Activated T-helper 1 cell treated with anti-CD3 and anti-CD28 coated beads, Interleukin-12 subunit alpha, Interleukin-12 subunit beta, Interleukin-2, Interleukin-4 antibody, amounts not matched to agents 30 ng/mL and 10 ng/mL and 1 ng/mL, durations not matched to agents 14 hours and 24 hours and 36 hours (primary cell): ENCODE measurements around the gene RRP1B. TPM values are rescaled to one million over a fixed set of nuclear protein-coding genes. Genes with fewer than 3 reads are reported as not detected.
"Not testable (repeated sequence)": the region's sequence is repeated elsewhere in the genome, so short reads cannot be mapped to it uniquely, and the experiment has no call there.

Experiments used
- DNase-seq: peaks from one replicate; pipeline ENCODE4 v3.0.0; 2021; ENCODE audit warnings: low spot score
- H3K27ac Mint-ChIP-seq: one replicate; pipeline ENCODE4 v1.8.0; 2021; ENCODE audit warnings: mild to moderate bottlenecking, mixed read lengths
- H3K27me3 Mint-ChIP-seq: one replicate; pipeline ENCODE4 v1.8.0; 2022; ENCODE audit warnings: mild to moderate bottlenecking, moderate library complexity, mixed read lengths; ENCODE audit not compliant: insufficient read depth
- H3K36me3 Mint-ChIP-seq: one replicate; pipeline ENCODE4 v1.8.0; 2021; ENCODE audit warnings: low read depth, mixed read lengths
- H3K4me1 Mint-ChIP-seq: one replicate; pipeline ENCODE4 v1.8.0; 2021; ENCODE audit warnings: low read depth, mixed read lengths
- H3K4me3 Mint-ChIP-seq: one replicate; pipeline ENCODE4 v1.8.0; 2021; ENCODE audit warnings: mild to moderate bottlenecking, moderate library complexity, mixed read lengths
- H3K9me3 Mint-ChIP-seq: one replicate; pipeline ENCODE4 v1.8.0; 2021; ENCODE audit warnings: mixed read lengths
- intact Hi-C: fragments of 100-400 bp; cut with micrococcal nuclease; formaldehyde crosslinking; loops from one replicate; pipeline ENCODE4 v1.15.1; 2024
- total RNA-seq: library from RNA; stranded (reverse); gene quantifications from 2 replicates; pipeline ENCODE4 v1.2.3, GENCODE V29; 2022

The RRP1B gene
- total RNA-seq = 76.8 and 77.8 TPM in 2 replicates

GRCh38 chr21:43659136-43660000, at the start of gene RRP1B, which contains the start of gene HSF2BP:
RRP1B (plus strand) TSS chr21:43659560; CDS start chr21:43659665, 105 bp downstream.
HSF2BP (minus strand) TSS chr21:43659488; CDS start chr21:43658096, 1,392 bp downstream.
- no peaks in the 10 kb centered on the region for H3K9me3 Mint-ChIP-seq
- intact Hi-C loops = loop anchor here (1.0 to 5.0 kb wide), 3 partner anchors 13 to 687 kb away; partner anchors contain the start of genes PDXK and PKNOX1
- DNase-seq = peak; percentile 79
- peak within 1 kb of the TSS; percentile 92 for H3K27ac Mint-ChIP-seq
- H3K4me3 Mint-ChIP-seq = peak within 1 kb of the TSS; percentile 95
- H3K4me1 Mint-ChIP-seq = peaks cover 28% of the 10 kb centered on the region
- H3K27me3 Mint-ChIP-seq = peaks cover 2% of the 10 kb centered on the region
- peaks cover 25% of the 10 kb centered on the region for H3K36me3 Mint-ChIP-seq

- Mint-ChIP-seq H3K36me3 (no peaks in the 10 kb centered on the region), H3K4me1 (peaks cover 9% of the 10 kb centered on the region), H3K4me3 (no peak overlapping the region), H3K27ac (no peak overlapping the region), H3K9me3 (no peaks in the 10 kb centered on the region), H3K27me3 (peaks cover 7% of the 10 kb centered on the region)
- intact Hi-C loops = loop anchor here (2.0 kb wide), 1 partner anchor 35 kb away; no protein-coding TSS in a partner anchor
- DNase-seq = no peak
Observed at GRCh38 chr21:43611598-43612369, 47.6 kb upstream of the RRP1B start.

GRCh38 chr21:43613755-43614638, 45.4 kb upstream of the RRP1B start:
- H3K9me3 Mint-ChIP-seq = no peaks in the 10 kb centered on the region
- DNase-seq = no peak
- H3K27me3 Mint-ChIP-seq = peaks cover 7% of the 10 kb centered on the region
- no peaks in the 10 kb centered on the region for H3K36me3 Mint-ChIP-seq
- no peak overlapping the region for H3K27ac Mint-ChIP-seq
- intact Hi-C loops = loop anchor here (2.0 kb wide), 1 partner anchor 33 kb away; no protein-coding TSS in a partner anchor
- no peak overlapping the region for H3K4me3 Mint-ChIP-seq
- peaks cover 9% of the 10 kb centered on the region for H3K4me1 Mint-ChIP-seq

- Mint-ChIP-seq H3K36me3 (peaks cover under 1% of the 10 kb centered on the region), H3K4me3 (no peak overlapping the region), H3K27ac (no peak overlapping the region), H3K4me1 (peaks cover 9% of the 10 kb centered on the region), H3K27me3 (peaks cover 3% of the 10 kb centered on the region), H3K9me3 (peaks cover 1% of the 10 kb centered on the region)
- intact Hi-C loops = no loop called here
- no peak for DNase-seq
Observed at GRCh38 chr21:43614839-43615238, 44.5 kb upstream of the RRP1B start.

GRCh38 chr21:43616861-43617260, 42.5 kb upstream of the RRP1B start:
- H3K4me1 Mint-ChIP-seq, intact Hi-C loops, H3K27ac Mint-ChIP-seq, H3K4me3 Mint-ChIP-seq, H3K36me3 Mint-ChIP-seq, H3K27me3 Mint-ChIP-seq, DNase-seq: not testable (repeated sequence)
- peaks cover 12% of the 10 kb centered on the region for H3K9me3 Mint-ChIP-seq

GRCh38 chr21:43618940-43619339, 40.4 kb upstream of the RRP1B start:
- Mint-ChIP-seq H3K27ac (no peak overlapping the region), H3K36me3 (peaks cover 6% of the 10 kb centered on the region), H3K4me1 (peaks cover 2% of the 10 kb centered on the region), H3K4me3 (no peak overlapping the region), H3K27me3 (peaks cover 16% of the 10 kb centered on the region), H3K9me3 (peaks cover 12% of the 10 kb centered on the region)
- intact Hi-C loops = no loop called here
- no peak for DNase-seq

- Mint-ChIP-seq H3K27ac (no peak overlapping the region), H3K4me1 (no peaks in the 10 kb centered on the region), H3K36me3 (peaks cover 6% of the 10 kb centered on the region), H3K4me3 (no peak overlapping the region), H3K9me3 (peaks cover 12% of the 10 kb centered on the region), H3K27me3 (peaks cover 16% of the 10 kb centered on the region)
- DNase-seq = no peak
- intact Hi-C loops = no loop called here
Observed at GRCh38 chr21:43619344-43619743, 40.0 kb upstream of the RRP1B start.

- no peak overlapping the region for H3K4me3 Mint-ChIP-seq
- H3K4me1 Mint-ChIP-seq = no peaks in the 10 kb centered on the region
- no peak overlapping the region for H3K27ac Mint-ChIP-seq
- peaks cover 6% of the 10 kb centered on the region for H3K36me3 Mint-ChIP-seq
- H3K9me3 Mint-ChIP-seq = peaks cover 12% of the 10 kb centered on the region
- H3K27me3 Mint-ChIP-seq = peaks cover 16% of the 10 kb centered on the region
- DNase-seq = no peak
- intact Hi-C loops = no loop called here
Observed at GRCh38 chr21:43619856-43620255, 39.5 kb upstream of the RRP1B start.

GRCh38 chr21:43622796-43623195, 36.6 kb upstream of the RRP1B start:
- H3K4me1 Mint-ChIP-seq = no peaks in the 10 kb centered on the region
- peaks cover 6% of the 10 kb centered on the region for H3K36me3 Mint-ChIP-seq
- no peak for DNase-seq
- H3K27me3 Mint-ChIP-seq = peaks cover 24% of the 10 kb centered on the region
- H3K4me3 Mint-ChIP-seq = no peak overlapping the region
- H3K27ac Mint-ChIP-seq = no peak overlapping the region
- intact Hi-C loops = no loop called here
- H3K9me3 Mint-ChIP-seq = peaks cover 12% of the 10 kb centered on the region

GRCh38 chr21:43623588-43623987, 35.8 kb upstream of the RRP1B start:
- no peak for DNase-seq
- intact Hi-C loops = no loop called here
- Mint-ChIP-seq H3K4me1 (no peaks in the 10 kb centered on the region), H3K4me3 (no peak overlapping the region), H3K36me3 (peaks cover 6% of the 10 kb centered on the region), H3K9me3 (peaks cover 12% of the 10 kb centered on the region), H3K27ac (no peak overlapping the region), H3K27me3 (peaks cover 24% of the 10 kb centered on the region)

GRCh38 chr21:43624339-43624738, 35.0 kb upstream of the RRP1B start:
- no peak overlapping the region for H3K4me3 Mint-ChIP-seq
- peaks cover 6% of the 10 kb centered on the region for H3K36me3 Mint-ChIP-seq
- no peaks in the 10 kb centered on the region for H3K4me1 Mint-ChIP-seq
- H3K27me3 Mint-ChIP-seq = peaks cover 27% of the 10 kb centered on the region
- no peak for DNase-seq
- peaks cover 12% of the 10 kb centered on the region for H3K9me3 Mint-ChIP-seq
- intact Hi-C loops = no loop called here
- H3K27ac Mint-ChIP-seq = no peak overlapping the region

- no peaks in the 10 kb centered on the region for H3K4me1 Mint-ChIP-seq
- no peaks in the 10 kb centered on the region for H3K36me3 Mint-ChIP-seq
- H3K27me3 Mint-ChIP-seq = peaks cover 25% of the 10 kb centered on the region
- DNase-seq = no peak
- H3K27ac Mint-ChIP-seq = no peak overlapping the region
- intact Hi-C loops = no loop called here
- no peak overlapping the region for H3K4me3 Mint-ChIP-seq
- no peaks in the 10 kb centered on the region for H3K9me3 Mint-ChIP-seq
Observed at GRCh38 chr21:43626390-43626789, 33.0 kb upstream of the RRP1B start.
